DND-41 (cell line): ENCODE data around the gene MRPL34.
A peak's percentile ranks its signal among the peaks of the same experiment; 100 is the strongest.

Source experiments
- ATAC-seq: fragments of 200-7000 bp; cut with Tn5 transposase; 3 replicates; pipeline ENCODE4 v1.9.1; 2021; ENCODE audit warnings: low read depth; ENCODE audit not compliant: insufficient read depth
- DNase-seq: peaks from one replicate; pipeline ENCODE4 v3.0.0-alpha.2; 2020
- H2AFZ ChIP-seq: 2 replicates; pipeline ENCODE4 v1.6.0; 2012; ENCODE audit warnings: low read depth, low read length
- H3K27ac ChIP-seq: 2 replicates; pipeline ENCODE4 v1.5.1; 2012; ENCODE audit warnings: low read length, inconsistent platforms
- H3K27me3 ChIP-seq: fragments of 200-600 bp; sonication (generic); 2 replicates; pipeline ENCODE4 v1.6.0; 2012; ENCODE audit warnings: low read length, mild to moderate bottlenecking, inconsistent platforms; ENCODE audit not compliant: insufficient read depth, poor library complexity
- H3K36me3 ChIP-seq: 2 replicates; pipeline ENCODE4 v1.5.1; 2012; ENCODE audit warnings: low read length, inconsistent platforms; ENCODE audit not compliant: insufficient read depth
- H3K4me1 ChIP-seq: 2 replicates; pipeline ENCODE4 v1.5.1; 2012; ENCODE audit warnings: mild to moderate bottlenecking, low read length; ENCODE audit not compliant: insufficient read depth
- H3K4me2 ChIP-seq: 2 replicates; pipeline ENCODE4 v1.6.0; 2012; ENCODE audit warnings: mild to moderate bottlenecking, moderate library complexity, low read length, inconsistent platforms; ENCODE audit not compliant: insufficient read depth
- H3K4me3 ChIP-seq, 2 experiments: fragments of 200-600 bp in 1 of 2; shearing (Covaris generic) in 1 of 2; 2 replicates each; pipeline ENCODE4 v1.5.1; 2012 to 2016; ENCODE audit warnings: inconsistent platforms in 2 of 2, low read length in 2 of 2, mild to moderate bottlenecking in 2 of 2, low read depth in 1 of 2, moderate library complexity in 1 of 2
- H3K79me2 ChIP-seq: 2 replicates; pipeline ENCODE4 v1.6.0; 2012; ENCODE audit warnings: low read length, inconsistent platforms; ENCODE audit not compliant: insufficient read depth
- H3K9ac ChIP-seq: 2 replicates; pipeline ENCODE4 v1.6.0; 2012; ENCODE audit warnings: low read depth, mild to moderate bottlenecking, inconsistent platforms, low read length, moderate library complexity
- H3K9me3 ChIP-seq: 2 replicates; pipeline ENCODE4 v1.5.1; 2012; ENCODE audit warnings: low read length, moderate library complexity, mild to moderate bottlenecking, inconsistent platforms; ENCODE audit not compliant: insufficient read depth, severe bottlenecking
- H4K20me1 ChIP-seq: 2 replicates; pipeline ENCODE4 v1.6.0; 2012; ENCODE audit warnings: low read length; ENCODE audit not compliant: insufficient read depth
- CTCF ChIP-seq: IDR thresholded peaks from 2 replicates; pipeline ENCODE4 v1.5.1; 2012; ENCODE audit warnings: borderline replicate concordance, low read length, moderate library complexity, mild to moderate bottlenecking; ENCODE audit not compliant: poor library complexity, severe bottlenecking; ENCODE audit errors: extremely low read depth
- EZH2 ChIP-seq: IDR thresholded peaks from 3 replicates; pipeline ENCODE4 v1.6.1; 2012; ENCODE audit warnings: borderline replicate concordance, low read depth, mild to moderate bottlenecking, moderate library complexity, low read length, inconsistent platforms; ENCODE audit not compliant: severe bottlenecking

Gene MRPL34

DNA sequence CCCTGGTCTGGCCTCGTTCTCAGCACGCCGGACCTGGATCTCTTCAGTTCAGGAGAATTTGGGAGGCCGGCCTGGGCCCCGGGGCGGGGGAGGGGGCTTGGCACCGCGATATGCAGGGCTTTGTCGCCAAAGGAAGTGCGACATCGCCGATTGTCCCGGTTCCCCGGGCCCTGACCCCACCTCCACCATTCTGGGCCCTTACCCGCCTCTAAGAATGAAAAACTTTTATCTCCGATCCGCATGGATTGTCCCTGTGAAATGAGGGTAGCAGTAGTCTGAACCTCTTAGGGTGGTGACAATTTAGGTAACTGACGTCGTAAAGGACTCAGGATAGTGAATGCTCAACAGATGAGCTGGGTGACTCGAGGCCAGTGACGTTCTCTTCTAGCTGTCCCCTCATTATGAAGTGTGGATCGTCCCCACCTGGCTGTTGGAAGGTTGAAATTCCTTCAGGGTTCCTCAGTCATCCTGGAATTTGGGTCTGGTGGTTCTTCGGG is 4.3 kb downstream of the MRPL34 start:
- peaks cover 43% of the 10 kb centered on the region for H4K20me1 ChIP-seq
- DNase-seq = no peak
- peak overlapping the region; percentile 82 for H3K27ac ChIP-seq
- peaks cover 68% of the 10 kb centered on the region for H3K79me2 ChIP-seq
- H3K9ac ChIP-seq = peak overlapping the region; percentile 90
- no peak for TF ChIP-seq EZH2
- no peak for TF ChIP-seq CTCF
- H3K9me3 ChIP-seq = no peaks in the 10 kb centered on the region
- peak overlapping the region; percentile 84 for H3K4me3 ChIP-seq
- H3K36me3 ChIP-seq = peaks cover 40% of the 10 kb centered on the region
- ATAC-seq = no peak
- no peaks in the 10 kb centered on the region for H3K27me3 ChIP-seq
- H2AFZ ChIP-seq = peak overlapping the region; percentile 18; the same call in 1 of the 2 replicates
- peaks cover 61% of the 10 kb centered on the region for H3K4me1 ChIP-seq
- peak overlapping the region; percentile 92 for H3K4me2 ChIP-seq

DNA sequence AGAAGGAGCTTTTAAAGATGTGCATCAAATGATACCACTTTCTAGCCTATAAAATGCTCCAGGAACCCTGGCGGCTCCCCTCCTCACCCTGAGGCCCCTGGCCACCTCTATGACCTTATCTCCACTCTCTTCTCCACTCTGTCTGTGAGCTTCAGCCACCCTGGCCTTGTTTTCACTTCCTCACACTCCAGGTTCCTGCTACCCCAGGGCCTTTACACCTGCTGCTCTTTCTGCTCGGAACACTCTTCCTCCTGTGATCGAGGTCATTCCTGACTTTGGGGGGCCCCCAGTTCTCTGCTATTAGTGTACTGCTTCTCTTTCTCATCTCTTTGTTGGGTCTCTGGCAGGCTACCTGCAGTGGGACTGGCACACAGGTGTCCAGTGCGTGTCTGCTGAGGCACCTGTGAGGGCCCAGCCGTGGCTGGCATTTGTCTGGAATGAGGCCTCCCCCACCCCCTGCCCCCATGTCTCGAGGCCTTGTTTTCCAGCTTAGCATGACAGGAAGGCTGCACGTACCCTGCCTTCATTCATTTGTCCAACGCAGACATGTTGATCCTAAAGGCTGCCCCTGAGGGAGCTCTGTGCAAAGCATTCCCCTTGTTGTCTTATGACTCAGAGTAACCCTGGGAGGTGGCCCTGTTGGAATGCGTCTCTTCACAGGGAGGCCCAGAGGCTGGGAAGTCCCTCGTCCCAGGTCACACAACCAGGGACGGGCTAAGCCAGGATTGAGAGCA is 6.0 kb downstream of the MRPL34 start:
- no peak overlapping the region for H3K9ac ChIP-seq
- TF ChIP-seq EZH2 = no peak
- TF ChIP-seq CTCF = no peak
- no peaks in the 10 kb centered on the region for H3K9me3 ChIP-seq
- no peak for ATAC-seq
- H3K79me2 ChIP-seq = peaks cover 62% of the 10 kb centered on the region
- H3K4me1 ChIP-seq = peaks cover 50% of the 10 kb centered on the region
- H3K4me3 ChIP-seq = no peak overlapping the region
- peaks cover 47% of the 10 kb centered on the region for H4K20me1 ChIP-seq
- no peak overlapping the region for H3K27ac ChIP-seq
- H3K27me3 ChIP-seq = no peaks in the 10 kb centered on the region
- no peak overlapping the region for H2AFZ ChIP-seq
- no peak for DNase-seq
- peaks cover 49% of the 10 kb centered on the region for H3K36me3 ChIP-seq
- H3K4me2 ChIP-seq = peak overlapping the region; percentile 10; the same call in 1 of the 2 replicates

- H4K20me1 ChIP-seq = peaks cover 47% of the 10 kb centered on the region
- no peak overlapping the region for H3K4me3 ChIP-seq
- H3K36me3 ChIP-seq = peaks cover 49% of the 10 kb centered on the region
- H2AFZ ChIP-seq = no peak overlapping the region
- no peaks in the 10 kb centered on the region for H3K27me3 ChIP-seq
- no peaks in the 10 kb centered on the region for H3K9me3 ChIP-seq
- H3K79me2 ChIP-seq = peaks cover 54% of the 10 kb centered on the region
- ATAC-seq (no peak), DNase-seq (no peak)
- no peak overlapping the region for H3K9ac ChIP-seq
- TF ChIP-seq CTCF = no peak
- TF ChIP-seq EZH2 = no peak
- H3K4me1 ChIP-seq = peaks cover 42% of the 10 kb centered on the region
- no peak overlapping the region for H3K27ac ChIP-seq
- H3K4me2 ChIP-seq = no peak overlapping the region
Measured at GRCh38 chr19:17312189-17313113, 6.8 kb downstream of the MRPL34 start.
